KG1 (cell line): ENCODE results near the gene MFF.
"Not testable (repeated sequence)": the region's sequence is repeated elsewhere in the genome, so short reads cannot be mapped to it uniquely, and the experiment has no call there.

Source experiments
- DNase-seq: peaks from one replicate; lab custom pipeline; 2025; lab: John Stamatoyannopoulos, UW

Gene MFF

GRCh38 chr2:227337442-227337841 lies 12.4 kb downstream of the MFF start:
- no peak for DNase-seq

GRCh38 chr2:227339098-227339599 lies 14.1 kb downstream of the MFF start:
- no peak for DNase-seq

DNA sequence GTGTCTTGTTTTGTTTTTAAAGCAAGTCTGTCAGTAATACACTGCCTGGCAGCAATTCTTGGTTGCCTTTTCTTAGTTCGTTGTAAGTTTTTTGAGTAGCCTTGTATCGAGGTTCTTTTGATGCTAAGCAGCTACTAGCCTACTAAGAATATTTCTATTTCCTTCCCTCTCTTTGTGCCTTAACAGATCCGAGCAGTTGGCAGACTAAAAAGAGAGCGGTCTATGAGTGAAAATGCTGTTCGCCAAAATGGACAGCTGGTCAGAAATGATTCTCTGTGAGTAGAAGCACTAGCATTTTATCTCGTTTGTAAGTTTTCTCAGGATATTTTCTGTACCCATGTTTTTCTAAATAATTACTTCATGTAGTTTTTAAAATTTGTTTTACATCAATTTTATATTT lies 15.1 kb downstream of the MFF start:
- no peak for DNase-seq

DNA sequence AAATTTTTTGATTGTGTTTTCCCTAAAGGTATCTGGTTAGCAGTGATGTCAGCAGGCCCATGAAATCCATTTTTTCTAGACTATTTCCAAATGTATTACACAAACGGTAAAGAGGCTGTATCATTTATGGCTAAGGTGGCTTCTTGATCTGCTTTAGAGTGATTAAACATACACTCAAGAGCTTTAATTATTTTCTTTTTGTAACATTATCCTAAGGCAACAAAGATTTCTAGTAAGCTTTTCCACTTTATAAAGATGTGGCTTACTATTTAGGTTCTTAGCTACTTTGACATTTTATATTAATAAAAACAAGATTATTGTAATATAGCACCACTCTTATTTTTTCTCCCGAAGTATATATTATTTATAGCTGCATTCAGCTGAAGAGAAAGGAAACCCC lies 16.5 kb downstream of the MFF start:
- no peak for DNase-seq

GRCh38 chr2:227344231-227344630 lies 19.2 kb downstream of the MFF start:
- no peak for DNase-seq

- no peak for DNase-seq
These were observed 22.1 kb downstream of the MFF start for GRCh38 chr2:227347117-227347516.

DNA sequence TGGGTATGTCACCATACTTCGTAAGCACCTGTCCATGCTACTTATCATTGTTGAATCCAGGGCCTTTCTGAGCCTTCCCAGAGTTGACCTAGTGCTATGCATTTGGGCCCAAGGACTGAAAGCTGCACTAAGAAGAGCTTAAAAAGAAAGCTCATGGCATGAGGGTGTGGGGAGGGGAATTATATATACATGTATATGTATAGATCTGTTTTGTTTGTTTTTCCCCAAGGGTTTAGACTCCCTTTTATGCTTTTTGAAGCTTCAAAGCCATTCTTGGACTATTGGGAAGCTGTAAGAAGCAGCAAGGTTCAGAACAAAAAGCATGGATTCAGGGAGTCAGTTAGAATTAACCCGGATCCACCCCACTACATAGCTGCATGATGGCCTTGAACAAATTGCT lies 23.3 kb downstream of the MFF start:
- DNase-seq: no peak

DNA sequence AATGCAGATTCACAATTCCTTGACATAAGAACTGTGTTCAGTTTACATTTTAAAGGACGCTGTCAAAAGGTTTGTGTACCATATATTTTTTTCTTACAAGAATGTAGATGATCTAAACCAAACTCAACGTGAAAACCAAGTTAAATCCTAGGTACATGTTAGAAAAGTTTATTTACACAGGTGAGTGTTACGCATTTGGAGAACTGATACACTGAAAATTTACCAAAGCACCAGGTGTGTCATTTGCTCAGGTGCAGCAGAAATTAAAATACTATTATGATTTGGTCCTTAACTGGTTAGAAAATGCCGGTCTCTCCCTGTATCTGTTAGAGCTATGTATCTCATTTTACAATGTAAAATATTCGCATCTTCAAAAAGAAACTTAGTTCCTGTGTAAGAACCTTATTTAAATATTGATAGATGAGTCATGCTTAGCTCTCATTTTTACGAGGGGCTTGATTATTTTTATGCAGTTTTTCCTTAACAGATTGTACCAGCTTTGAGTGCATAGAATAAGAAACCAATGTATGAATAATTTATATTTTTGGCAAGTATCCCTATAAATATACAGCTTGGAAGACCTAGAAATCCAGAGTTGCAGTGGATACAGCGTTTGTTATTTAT lies 25.1 kb downstream of the MFF start:
- DNase-seq: no peak

DNA sequence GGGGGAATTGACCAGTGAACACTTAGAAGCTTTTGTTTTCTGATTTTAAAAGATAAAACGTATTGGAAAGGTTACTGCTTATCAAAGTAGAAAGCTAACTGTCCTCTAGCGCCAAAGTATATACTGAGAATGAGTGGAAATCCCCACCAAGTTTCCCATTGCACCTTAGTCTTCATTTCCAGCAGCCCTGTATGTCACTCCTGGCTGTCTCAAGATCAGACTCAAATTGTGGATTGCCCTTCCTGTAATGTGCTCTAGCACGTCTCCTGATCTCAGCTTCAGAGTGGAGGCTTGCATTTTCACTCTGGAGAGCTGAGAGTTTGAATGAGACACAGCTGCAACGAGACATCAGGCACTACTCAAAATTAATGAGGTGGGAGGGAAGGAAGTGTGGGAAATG lies 26.6 kb downstream of the MFF start:
- no peak for DNase-seq

DNA sequence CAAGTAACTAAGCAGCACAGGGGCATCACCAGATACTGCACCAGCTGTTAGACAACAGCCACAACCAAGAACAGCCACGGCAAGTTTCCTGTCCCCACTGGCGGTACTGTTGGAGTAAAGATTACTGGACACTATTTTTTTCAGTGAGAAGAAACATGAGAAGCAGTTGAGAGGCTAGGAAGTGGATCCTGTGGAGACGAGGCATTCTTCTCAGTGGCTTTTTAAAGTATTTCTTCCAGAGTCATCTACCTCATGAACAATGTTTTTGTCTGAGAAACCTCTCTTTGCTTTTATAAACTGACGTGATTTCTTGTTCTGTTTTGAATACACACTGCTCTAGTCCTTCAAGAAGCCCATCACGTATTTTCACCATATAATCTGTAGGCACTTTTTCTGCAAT lies 35.3 kb downstream of the MFF start:
- no peak for DNase-seq

GRCh38 chr2:227363756-227364155 lies 38.7 kb downstream of the MFF start:
- no peak for DNase-seq

GRCh38 chr2:227364585-227365263 lies 39.7 kb downstream of the MFF start:
- not testable (repeated sequence) for DNase-seq

DNA sequence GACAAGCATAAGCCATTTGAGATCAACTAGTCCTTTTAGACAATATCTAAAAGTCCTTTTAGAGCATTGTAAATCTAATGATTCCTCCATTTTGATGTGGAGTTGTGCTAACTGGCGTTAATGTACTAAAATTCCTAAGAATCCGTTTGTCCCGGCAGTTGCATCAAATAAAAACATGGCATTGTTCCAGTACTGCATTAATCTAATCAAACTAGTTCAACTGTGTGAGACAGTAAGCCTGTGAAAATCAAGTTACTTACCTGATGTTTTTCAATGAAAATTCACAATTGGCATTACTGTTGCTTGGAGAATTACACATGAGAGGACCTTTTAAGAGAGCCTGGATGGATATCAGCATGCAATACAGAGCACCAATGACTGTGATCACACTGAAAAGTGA lies 40.8 kb downstream of the MFF start:
- no peak for DNase-seq

GRCh38 chr2:227366769-227367426 lies 41.8 kb downstream of the MFF start:
- DNase-seq: no peak

DNA sequence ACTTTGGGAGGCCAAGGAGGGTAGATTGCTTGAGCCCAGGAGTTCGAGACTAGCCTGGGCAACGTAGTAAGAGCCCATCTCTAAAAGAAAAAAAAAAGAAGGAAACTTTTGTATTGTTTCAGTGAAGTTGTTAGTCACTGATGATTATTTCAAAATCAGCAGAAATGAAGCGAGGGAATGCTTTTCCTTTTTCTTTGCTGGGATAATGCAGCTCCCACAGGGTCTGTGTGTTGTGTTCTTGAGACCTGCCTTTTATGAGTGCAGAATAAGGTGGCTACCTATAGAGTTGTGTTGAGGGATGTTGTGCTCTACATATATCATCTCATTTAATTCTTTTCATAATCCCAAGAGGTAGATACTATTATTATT lies 42.4 kb downstream of the MFF start:
- no peak for DNase-seq

DNA sequence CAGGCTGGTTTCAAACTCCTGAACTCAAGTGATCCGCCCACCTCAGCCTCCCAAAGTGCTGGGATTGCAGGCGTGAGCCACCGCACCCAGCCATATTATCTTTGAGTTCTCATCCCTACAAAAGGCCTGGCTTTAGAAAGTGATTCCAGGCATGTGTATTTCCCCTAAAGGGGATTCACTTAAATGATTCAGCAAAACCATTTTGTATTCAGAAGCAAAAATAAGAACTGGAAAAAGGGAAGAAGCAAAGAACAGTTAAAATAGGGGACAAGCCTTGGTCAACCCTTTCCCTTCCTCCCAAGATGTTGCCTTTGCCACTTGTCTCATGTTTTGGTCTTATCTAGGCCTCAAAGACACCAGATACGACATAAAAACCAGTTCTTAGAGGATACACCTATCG lies 43.5 kb downstream of the MFF start:
- DNase-seq: no peak

GRCh38 chr2:227370092-227370491 lies 45.0 kb downstream of the MFF start:
- no peak for DNase-seq

GRCh38 chr2:227370791-227371312 lies 45.8 kb downstream of the MFF start:
- DNase-seq: no peak

DNA sequence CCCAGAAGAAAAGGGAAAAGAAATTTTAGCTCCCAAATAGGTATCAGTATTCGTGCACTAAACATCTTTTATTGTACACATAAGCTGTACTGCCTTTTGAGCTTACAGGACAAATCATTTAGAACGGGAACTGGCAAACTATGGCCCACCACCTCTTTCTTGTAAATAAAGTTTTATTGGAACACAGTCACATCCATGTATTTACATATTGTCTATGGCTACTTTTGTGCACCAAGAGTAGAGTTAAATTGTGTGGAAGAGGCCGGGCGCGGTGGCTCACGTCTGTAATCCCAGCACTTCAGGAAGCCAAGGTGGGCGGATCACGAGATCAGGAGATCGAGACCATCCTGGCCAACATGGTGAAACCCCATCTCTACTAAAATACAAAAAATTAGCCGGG lies 48.3 kb downstream of the MFF start:
- no peak for DNase-seq

- no peak for DNase-seq
These were observed 49.1 kb downstream of the MFF start for GRCh38 chr2:227374158-227374557.

GRCh38 chr2:227376656-227377396 lies 51.8 kb downstream of the MFF start:
- DNase-seq: no peak
